HEK293 (cell line): ENCODE data around the gene TEKT5.

Experiments
- CTCF ChIA-PET: fragments of 350-600 bp; formaldehyde crosslinking; extraction: SDS; loops from one replicate; lab custom pipeline; 2021; ENCODE audit warnings: antibody characterized with exemption; lab: Yijun Ruan, JAX
- POLR2A ChIA-PET: fragments of 300-600 bp; formaldehyde crosslinking; extraction: SDS; loops from one replicate; lab custom pipeline; 2020; ENCODE audit warnings: antibody characterized with exemption, inconsistent platforms; lab: Yijun Ruan, JAX
- H3K27ac ChIP-seq: fragments of 200-500 bp; sonication (Bioruptor generic); 2 replicates; pipeline ENCODE4 v1.5.1; 2014; ENCODE audit warnings: low read depth, low read length, control low read depth, inconsistent platforms; ENCODE audit errors: extremely low read depth
- H3K36me3 ChIP-seq, 2 experiments: fragments of 200-500 bp in 1 of 2; sonication (Bioruptor generic) in 1 of 2; 1 replicate in 1 of 2; 2 replicates in 1 of 2; pipeline ENCODE4 v1.5.1; 2014 to 2017; ENCODE audit warnings: inconsistent platforms in 2 of 2, low read length in 2 of 2; ENCODE audit not compliant: control insufficient read depth in 2 of 2, insufficient read depth in 1 of 2
- H3K4me1 ChIP-seq: fragments of 200-500 bp; sonication (Bioruptor generic); 2 replicates; pipeline ENCODE4 v1.5.1; 2014; ENCODE audit warnings: mild to moderate bottlenecking, low read length, inconsistent platforms; ENCODE audit not compliant: control insufficient read depth, insufficient read depth
- H3K4me3 ChIP-seq: 2 replicates; pipeline ENCODE4 v1.5.1; 2011; ENCODE audit warnings: low read depth, mild to moderate bottlenecking, control low read depth, low read length, moderate library complexity
- H3K9me3 ChIP-seq: fragments of 200-500 bp; sonication (Bioruptor generic); 2 replicates; pipeline ENCODE4 v1.5.1; 2014; ENCODE audit warnings: low read depth, low read length, inconsistent platforms; ENCODE audit not compliant: control insufficient read depth, insufficient read depth
- MYNN ChIP-seq: fragments of 450-650 bp; formaldehyde crosslinking; IDR thresholded peaks from 2 replicates; pipeline ENCODE4 v1.5.1; 2016; ENCODE audit warnings: missing biosample characterization, missing genetic modification characterization, borderline replicate concordance
- TSHZ1 ChIP-seq: fragments of 450-650 bp; formaldehyde crosslinking; IDR thresholded peaks from 2 replicates; pipeline ENCODE4 v1.5.1; 2016; ENCODE audit warnings: missing biosample characterization, missing genetic modification characterization, borderline replicate concordance
- YY1 ChIP-seq: fragments of 450-650 bp; formaldehyde crosslinking; IDR thresholded peaks from 2 replicates; pipeline ENCODE4 v1.5.1; 2018; ENCODE audit warnings: missing biosample characterization, missing genetic modification characterization
- ZBTB20 ChIP-seq: fragments of 450-650 bp; formaldehyde crosslinking; IDR thresholded peaks from 2 replicates; pipeline ENCODE4 v1.5.1; 2016; ENCODE audit warnings: missing biosample characterization, missing genetic modification characterization
- ZBTB6 ChIP-seq: fragments of 450-650 bp; formaldehyde crosslinking; IDR thresholded peaks from 2 replicates; pipeline ENCODE4 v1.5.1; 2017; ENCODE audit warnings: missing biosample characterization, missing genetic modification characterization
- ZNF16 ChIP-seq: fragments of 450-650 bp; formaldehyde crosslinking; IDR thresholded peaks from 2 replicates; pipeline ENCODE4 v1.5.1; 2016; ENCODE audit warnings: low read depth, missing biosample characterization, missing genetic modification characterization
- ZNF292 ChIP-seq: fragments of 450-650 bp; formaldehyde crosslinking; IDR thresholded peaks from 2 replicates; pipeline ENCODE4 v1.5.1; 2016; ENCODE audit warnings: low read depth, missing biosample characterization, missing genetic modification characterization, borderline replicate concordance
- ZNF473 ChIP-seq: fragments of 450-650 bp; formaldehyde crosslinking; IDR thresholded peaks from 2 replicates; pipeline ENCODE4 v1.5.1; 2017; ENCODE audit warnings: missing biosample characterization, missing genetic modification characterization
- ZNF488 ChIP-seq: fragments of 450-650 bp; formaldehyde crosslinking; IDR thresholded peaks from 2 replicates; pipeline ENCODE4 v1.5.1; 2016; ENCODE audit warnings: missing biosample characterization, missing genetic modification characterization
- ZNF501 ChIP-seq: fragments of 450-650 bp; formaldehyde crosslinking; IDR thresholded peaks from 2 replicates; pipeline ENCODE4 v1.5.1; 2016; ENCODE audit warnings: missing biosample characterization, missing genetic modification characterization
- ZNF639 ChIP-seq: fragments of 450-650 bp; formaldehyde crosslinking; IDR thresholded peaks from 2 replicates; pipeline ENCODE4 v1.5.1; 2016; ENCODE audit warnings: missing biosample characterization, missing genetic modification characterization
- ZNF654 ChIP-seq: fragments of 450-650 bp; formaldehyde crosslinking; IDR thresholded peaks from 2 replicates; pipeline ENCODE4 v1.5.1; 2016; ENCODE audit warnings: low read depth, missing biosample characterization, missing genetic modification characterization
- ZNF677 ChIP-seq: fragments of 450-650 bp; IDR thresholded peaks from 2 replicates; pipeline ENCODE4 v1.5.0; 2018; ENCODE audit warnings: missing biosample characterization, mild to moderate bottlenecking, missing genetic modification characterization, moderate library complexity
- ZNF704 ChIP-seq: fragments of 450-650 bp; formaldehyde crosslinking; IDR thresholded peaks from 2 replicates; pipeline ENCODE4 v1.5.1; 2016; ENCODE audit warnings: missing biosample characterization, missing genetic modification characterization
- ZNF76 ChIP-seq: fragments of 450-650 bp; formaldehyde crosslinking; IDR thresholded peaks from 2 replicates; pipeline ENCODE4; 2016; ENCODE audit warnings: low read depth, missing biosample characterization, missing genetic modification characterization, borderline replicate concordance
- ZSCAN16 ChIP-seq: fragments of 450-650 bp; formaldehyde crosslinking; IDR thresholded peaks from 2 replicates; pipeline ENCODE4 v1.5.1; 2016; ENCODE audit warnings: missing biosample characterization, missing genetic modification characterization

Gene TEKT5

GRCh38 chr16:10669791-10670190 lies 24.9 kb downstream of the TEKT5 start:
- ChIA-PET POLR2A (no interaction called here), CTCF (no interaction called here)
- no peaks in the 10 kb centered on the region for H3K36me3 ChIP-seq

More at GRCh38 chr16:10669791-10670190, 24.9 kb downstream of the TEKT5 start:
- Histone ChIP-seq H3K27ac (no peak overlapping the region), H3K9me3 (no peaks in the 10 kb centered on the region)
- no peak for TF ChIP-seq ZNF639
- TF ChIP-seq ZBTB20 (tag by site-specific recombination), result no peak
- TF ChIP-seq ZNF654 (tag by site-specific recombination), result no peak
- no peak for TF ChIP-seq ZNF488 (tag by site-specific recombination)
- TF ChIP-seq ZNF16 (tag by site-specific recombination), result no peak
- TF ChIP-seq ZSCAN16 (tag by site-specific recombination), result no peak
- TF ChIP-seq ZNF501 (tag by site-specific recombination), result no peak
- no peak for TF ChIP-seq ZBTB6
- TF ChIP-seq YY1 (tag by site-specific recombination), result no peak
- no peak for TF ChIP-seq ZNF473 (tag by site-specific recombination)
- TF ChIP-seq ZNF292 (tag by site-specific recombination), result no peak
- TF ChIP-seq ZNF677 (tag by site-specific recombination), result no peak
- TF ChIP-seq ZNF704, result no peak
- no peak for TF ChIP-seq ZNF76 (tag by site-specific recombination)
- TF ChIP-seq TSHZ1 (tag by site-specific recombination), result no peak
- no peak for TF ChIP-seq MYNN (tag by site-specific recombination)
- TF ChIP-seq, all 188 proteins: peak for 0
- H3K4me1 ChIP-seq, result no peaks in the 10 kb centered on the region
- H3K4me3 ChIP-seq, result no peak overlapping the region
